Mesenchymal stem cell (in vitro differentiated cells and primary cell): ENCODE results near the gene GPR52.

Experiments used
- DNase-seq: peaks from one replicate; pipeline ENCODE4 v3.0.0-alpha.2; 2013
- H2AFZ ChIP-seq: one replicate; pipeline ENCODE4 v1.6.1; 2013; ENCODE audit warnings: low read depth, mild to moderate bottlenecking, control low read depth, inconsistent platforms, low read length, moderate library complexity
- H2AK5ac ChIP-seq: 2 replicates; pipeline ENCODE4 v1.6.1; 2013; ENCODE audit warnings: low read length, moderate library complexity, mild to moderate bottlenecking, inconsistent platforms; ENCODE audit not compliant: severe bottlenecking
- H2BK120ac ChIP-seq: one replicate; pipeline ENCODE4 v1.6.1; 2013; ENCODE audit warnings: low read depth, mild to moderate bottlenecking, inconsistent platforms, low read length, moderate library complexity
- H2BK12ac ChIP-seq, 2 experiments: one replicate each; pipeline ENCODE4 v1.6.1; 2013; ENCODE audit warnings: inconsistent platforms in 2 of 2, low read length in 2 of 2, mild to moderate bottlenecking in 2 of 2, moderate library complexity in 2 of 2, control low read depth in 1 of 2
- H2BK15ac ChIP-seq: one replicate; pipeline ENCODE4 v1.6.1; 2013; ENCODE audit warnings: mild to moderate bottlenecking, low read depth, inconsistent platforms; ENCODE audit not compliant: poor library complexity, severe bottlenecking
- H2BK5ac ChIP-seq: 2 replicates; pipeline ENCODE4 v1.6.1; 2013; ENCODE audit warnings: low read depth, mild to moderate bottlenecking, low read length, control low read depth, inconsistent platforms; ENCODE audit not compliant: poor library complexity, severe bottlenecking
- H3K14ac ChIP-seq, 2 experiments: one replicate each; pipeline ENCODE4 v1.6.1; 2013; ENCODE audit warnings: inconsistent platforms in 2 of 2, low read length in 2 of 2, control low read depth in 1 of 2, mild to moderate bottlenecking in 1 of 2, moderate library complexity in 1 of 2
- H3K18ac ChIP-seq, 2 experiments: one replicate each; pipeline ENCODE4 v1.6.1; 2013; ENCODE audit warnings: inconsistent platforms in 2 of 2, low read length in 2 of 2, control low read depth in 1 of 2, low read depth in 1 of 2, mild to moderate bottlenecking in 1 of 2
- H3K23ac ChIP-seq, 2 experiments: one replicate each; pipeline ENCODE4 v1.6.1; 2013; ENCODE audit warnings: inconsistent platforms in 2 of 2, low read length in 2 of 2, mild to moderate bottlenecking in 2 of 2, moderate library complexity in 2 of 2, control low read depth in 1 of 2
- H3K27ac ChIP-seq: 2 replicates; pipeline ENCODE4 v1.5.1; 2013; ENCODE audit warnings: mild to moderate bottlenecking, moderate library complexity, low read length, control low read depth, inconsistent platforms; ENCODE audit not compliant: poor library complexity, severe bottlenecking
- H3K27me3 ChIP-seq, 2 experiments: 2 replicates each; pipeline versions ENCODE4 v1.6.1 to v1.7.0; 2013; ENCODE audit warnings: low read length in 2 of 2, mild to moderate bottlenecking in 2 of 2, moderate library complexity in 2 of 2, control low read depth in 1 of 2, inconsistent platforms in 1 of 2; ENCODE audit not compliant: control insufficient read depth in 1 of 2, insufficient read depth in 1 of 2
- H3K36me3 ChIP-seq, 2 experiments: 2 replicates each; pipeline versions ENCODE4 v1.6.1 to v1.7.0; 2013; ENCODE audit warnings: low read length in 2 of 2, control low read depth in 1 of 2, inconsistent platforms in 1 of 2, low read depth in 1 of 2, mild to moderate bottlenecking in 1 of 2; ENCODE audit not compliant: insufficient read depth in 2 of 2, control insufficient read depth in 1 of 2
- H3K4ac ChIP-seq, 2 experiments: one replicate each; pipeline ENCODE4 v1.6.1; 2013; ENCODE audit warnings: inconsistent platforms in 2 of 2, low read length in 2 of 2, mild to moderate bottlenecking in 2 of 2, moderate library complexity in 2 of 2, control low read depth in 1 of 2, low read depth in 1 of 2
- H3K4me1 ChIP-seq: 2 replicates; pipeline ENCODE4 v1.6.1; 2013; ENCODE audit warnings: low read depth, low read length, control low read depth; ENCODE audit not compliant: control insufficient read depth, insufficient read depth
- H3K4me2 ChIP-seq: 2 replicates; pipeline ENCODE4 v1.6.1; 2013; ENCODE audit warnings: low read length, mild to moderate bottlenecking, inconsistent platforms; ENCODE audit not compliant: poor library complexity, severe bottlenecking
- H3K4me3 ChIP-seq, 2 experiments: 2 replicates each; pipeline versions ENCODE4 v1.5.1 to v1.7.0; 2013; ENCODE audit warnings: low read length in 2 of 2, mild to moderate bottlenecking in 2 of 2, control low read depth in 1 of 2, low read depth in 1 of 2; ENCODE audit not compliant: insufficient read depth in 1 of 2
- H3K79me1 ChIP-seq: replicated peaks from 2 replicates; pipeline ENCODE4 v1.6.1; 2013; ENCODE audit warnings: mild to moderate bottlenecking, control low read depth, low read length, inconsistent platforms; ENCODE audit not compliant: poor library complexity, severe bottlenecking
- H3K9ac ChIP-seq: 2 replicates; pipeline ENCODE4 v1.7.0; 2013; ENCODE audit warnings: mild to moderate bottlenecking, low read length, moderate library complexity
- H3K9me3 ChIP-seq: 2 replicates; pipeline ENCODE4 v1.7.0; 2013; ENCODE audit warnings: mild to moderate bottlenecking, low read length; ENCODE audit not compliant: control insufficient read depth
- H4K8ac ChIP-seq: one replicate; pipeline ENCODE4 v1.6.1; 2013; ENCODE audit warnings: inconsistent platforms, mild to moderate bottlenecking, low read length, moderate library complexity
- H4K91ac ChIP-seq: one replicate; pipeline ENCODE4 v1.6.1; 2013; ENCODE audit warnings: mild to moderate bottlenecking, low read length, inconsistent platforms
- WGBS: methylation state at CpG from one replicate; pipeline ENCODE4 v1.1.7; 2013; ENCODE audit warnings: mixed read lengths; 5-methylcytosine and 5-hydroxymethylcytosine counted together

Gene GPR52

GRCh38 chr1:174480324-174480723 lies 32.6 kb downstream of the GPR52 start:
- no peak overlapping the region for H3K4ac ChIP-seq
- H3K4me3 ChIP-seq = no peak overlapping the region
- no peak overlapping the region for H2AK5ac ChIP-seq
- no peak overlapping the region for H2BK5ac ChIP-seq
- no peak overlapping the region for H3K27ac ChIP-seq
- H4K8ac ChIP-seq = no peak overlapping the region
- no peak overlapping the region for H3K9ac ChIP-seq
- no peak overlapping the region for H3K23ac ChIP-seq
- H2BK12ac ChIP-seq = no peak overlapping the region
- no peak overlapping the region for H4K91ac ChIP-seq
- no peaks in the 10 kb centered on the region for H3K27me3 ChIP-seq
- WGBS = 83% methylated on average over 1 of the region's 1 CpG
- no peaks in the 10 kb centered on the region for H3K4me1 ChIP-seq
- H2BK15ac ChIP-seq = no peak overlapping the region
- no peak for DNase-seq
- no peak overlapping the region for H3K18ac ChIP-seq
- no peaks in the 10 kb centered on the region for H3K9me3 ChIP-seq
- H2AFZ ChIP-seq = no peak overlapping the region
- no peaks in the 10 kb centered on the region for H3K36me3 ChIP-seq
- no peak overlapping the region for H3K14ac ChIP-seq
- no peak overlapping the region for H2BK120ac ChIP-seq
- no peak overlapping the region for H3K4me2 ChIP-seq
- peaks cover 2% of the 10 kb centered on the region for H3K79me1 ChIP-seq

- H3K27ac ChIP-seq = no peak overlapping the region
- H3K27me3 ChIP-seq = no peaks in the 10 kb centered on the region
- H2BK5ac ChIP-seq = no peak overlapping the region
- no peak overlapping the region for H3K4me2 ChIP-seq
- no peak for DNase-seq
- no peak overlapping the region for H3K14ac ChIP-seq
- H3K4ac ChIP-seq = no peak overlapping the region
- H3K4me3 ChIP-seq = no peak overlapping the region
- H4K91ac ChIP-seq = no peak overlapping the region
- no peaks in the 10 kb centered on the region for H3K36me3 ChIP-seq
- no peak overlapping the region for H2BK120ac ChIP-seq
- no peak overlapping the region for H2AFZ ChIP-seq
- no peak overlapping the region for H3K9ac ChIP-seq
- H3K23ac ChIP-seq = no peak overlapping the region
- peaks cover 10% of the 10 kb centered on the region for H3K9me3 ChIP-seq
- no peak overlapping the region for H2AK5ac ChIP-seq
- WGBS = 80% methylated on average over 2 of the region's 2 CpGs
- no peak overlapping the region for H2BK12ac ChIP-seq
- no peak overlapping the region for H2BK15ac ChIP-seq
- no peaks in the 10 kb centered on the region for H3K4me1 ChIP-seq
- peaks cover 6% of the 10 kb centered on the region for H3K79me1 ChIP-seq
- no peak overlapping the region for H3K18ac ChIP-seq
- no peak overlapping the region for H4K8ac ChIP-seq
Observed at GRCh38 chr1:174491606-174492005, 43.8 kb downstream of the GPR52 start.

GRCh38 chr1:174497478-174497877 lies 49.7 kb downstream of the GPR52 start:
- H4K8ac ChIP-seq = no peak overlapping the region
- no peak overlapping the region for H3K4me2 ChIP-seq
- no peak overlapping the region for H4K91ac ChIP-seq
- H3K4ac ChIP-seq = no peak overlapping the region
- no peak overlapping the region for H2BK120ac ChIP-seq
- H3K23ac ChIP-seq = no peak overlapping the region
- no peak overlapping the region for H2BK15ac ChIP-seq
- H3K4me1 ChIP-seq = no peaks in the 10 kb centered on the region
- no peaks in the 10 kb centered on the region for H3K36me3 ChIP-seq
- H3K27me3 ChIP-seq = no peaks in the 10 kb centered on the region
- no peak overlapping the region for H3K27ac ChIP-seq
- H3K9me3 ChIP-seq = no peaks in the 10 kb centered on the region
- DNase-seq = no peak
- no peak overlapping the region for H2AFZ ChIP-seq
- H2BK12ac ChIP-seq = no peak overlapping the region
- H2BK5ac ChIP-seq = no peak overlapping the region
- H3K4me3 ChIP-seq = no peak overlapping the region
- no peaks in the 10 kb centered on the region for H3K79me1 ChIP-seq
- H3K14ac ChIP-seq = no peak overlapping the region
- no peak overlapping the region for H3K18ac ChIP-seq
- H3K9ac ChIP-seq = no peak overlapping the region
- no peak overlapping the region for H2AK5ac ChIP-seq
